ENCODE results near the gene CDC14C.
"Not testable (repeated sequence)": the region's sequence is repeated elsewhere in the genome, so short reads cannot be mapped to it uniquely, and the experiment has no call there.

CDC14C gene

GRCh38 chr7:48924433-48924832, at the start of gene CDC14C:
CDC14C (plus strand) TSS chr7:48924547; CDS start chr7:48924673, 126 bp downstream.
- Mint-ChIP-seq H3K36me3 (ENCODE audit: low read depth) (no peaks in the 10 kb centered on the region), H3K27ac (no peak within 1 kb of the TSS), H3K4me3 (no peak within 1 kb of the TSS), H3K9me3 (peaks cover 6% of the 10 kb centered on the region), H3K4me1 (ENCODE audit: low read depth) (no peaks in the 10 kb centered on the region), H3K27me3 (ENCODE audit: low read depth) (no peaks in the 10 kb centered on the region)

- Mint-ChIP-seq H3K9me3 (no peaks in the 10 kb centered on the region), H3K27ac (no peak overlapping the region), H3K4me1 (ENCODE audit: low read depth) (no peaks in the 10 kb centered on the region), H3K27me3 (ENCODE audit: low read depth) (no peaks in the 10 kb centered on the region), H3K4me3 (no peak overlapping the region), H3K36me3 (ENCODE audit: low read depth) (no peaks in the 10 kb centered on the region)
These were observed 49.1 kb upstream of the CDC14C start for GRCh38 chr7:48875045-48875916.

- no peak overlapping the region for H3K4me3 Mint-ChIP-seq
- H3K27ac Mint-ChIP-seq, result no peak overlapping the region
- no peaks in the 10 kb centered on the region for H3K9me3 Mint-ChIP-seq
- H3K27me3 Mint-ChIP-seq (ENCODE audit: low read depth), result no peaks in the 10 kb centered on the region
- no peaks in the 10 kb centered on the region for H3K4me1 Mint-ChIP-seq (ENCODE audit: low read depth)
- no peaks in the 10 kb centered on the region for H3K36me3 Mint-ChIP-seq (ENCODE audit: low read depth)
These were observed 48.3 kb upstream of the CDC14C start for GRCh38 chr7:48876087-48876486.

- H3K9me3 Mint-ChIP-seq, result no peaks in the 10 kb centered on the region
- H3K36me3 Mint-ChIP-seq (ENCODE audit: low read depth), result no peaks in the 10 kb centered on the region
- no peaks in the 10 kb centered on the region for H3K27me3 Mint-ChIP-seq (ENCODE audit: low read depth)
- no peak overlapping the region for H3K4me3 Mint-ChIP-seq
- no peaks in the 10 kb centered on the region for H3K4me1 Mint-ChIP-seq (ENCODE audit: low read depth)
- H3K27ac Mint-ChIP-seq, result no peak overlapping the region
These were observed 43.5 kb upstream of the CDC14C start for GRCh38 chr7:48880851-48881250.

- no peaks in the 10 kb centered on the region for H3K27me3 Mint-ChIP-seq (ENCODE audit: low read depth)
- no peaks in the 10 kb centered on the region for H3K4me1 Mint-ChIP-seq (ENCODE audit: low read depth)
- H3K4me3 Mint-ChIP-seq, result no peak overlapping the region
- H3K36me3 Mint-ChIP-seq (ENCODE audit: low read depth), result no peaks in the 10 kb centered on the region
- no peak overlapping the region for H3K27ac Mint-ChIP-seq
- no peaks in the 10 kb centered on the region for H3K9me3 Mint-ChIP-seq
These were observed 36.8 kb upstream of the CDC14C start for GRCh38 chr7:48887500-48887899.

- no peaks in the 10 kb centered on the region for H3K4me1 Mint-ChIP-seq (ENCODE audit: low read depth)
- H3K36me3 Mint-ChIP-seq (ENCODE audit: low read depth), result no peaks in the 10 kb centered on the region
- no peaks in the 10 kb centered on the region for H3K9me3 Mint-ChIP-seq
- H3K27ac Mint-ChIP-seq, result no peak overlapping the region
- H3K27me3 Mint-ChIP-seq (ENCODE audit: low read depth), result no peaks in the 10 kb centered on the region
- H3K4me3 Mint-ChIP-seq, result no peak overlapping the region
These were observed 29.8 kb upstream of the CDC14C start for GRCh38 chr7:48894574-48894973.

- Mint-ChIP-seq H3K27ac (no peak overlapping the region), H3K9me3 (peaks cover 13% of the 10 kb centered on the region), H3K36me3 (ENCODE audit: low read depth) (no peaks in the 10 kb centered on the region), H3K4me1 (ENCODE audit: low read depth) (no peaks in the 10 kb centered on the region), H3K4me3 (no peak overlapping the region), H3K27me3 (ENCODE audit: low read depth) (no peaks in the 10 kb centered on the region)
These were observed 24.4 kb upstream of the CDC14C start for GRCh38 chr7:48899932-48900331.

- Mint-ChIP-seq H3K36me3 (ENCODE audit: low read depth) (no peaks in the 10 kb centered on the region), H3K27me3 (ENCODE audit: low read depth) (no peaks in the 10 kb centered on the region)
These were observed 22.4 kb upstream of the CDC14C start for GRCh38 chr7:48901966-48902365.

GRCh38 chr7:48904975-48905374, 19.4 kb upstream of the CDC14C start:
- Mint-ChIP-seq H3K36me3 (ENCODE audit: low read depth) (no peaks in the 10 kb centered on the region), H3K27ac (no peak overlapping the region), H3K27me3 (ENCODE audit: low read depth) (no peaks in the 10 kb centered on the region), H3K4me3 (no peak overlapping the region), H3K9me3 (peaks cover 17% of the 10 kb centered on the region), H3K4me1 (ENCODE audit: low read depth) (no peaks in the 10 kb centered on the region)

More at GRCh38 chr7:48901966-48902365, 22.4 kb upstream of the CDC14C start:
- H3K4me3 Mint-ChIP-seq, result no peak overlapping the region
- no peaks in the 10 kb centered on the region for H3K4me1 Mint-ChIP-seq (ENCODE audit: low read depth)
- no peak overlapping the region for H3K27ac Mint-ChIP-seq
- H3K9me3 Mint-ChIP-seq, result peaks cover 17% of the 10 kb centered on the region

- H3K27me3 Mint-ChIP-seq (ENCODE audit: low read depth); H3K36me3 Mint-ChIP-seq (ENCODE audit: low read depth); H3K27ac Mint-ChIP-seq; H3K4me3 Mint-ChIP-seq; H3K4me1 Mint-ChIP-seq (ENCODE audit: low read depth): not testable (repeated sequence)
- peaks cover 20% of the 10 kb centered on the region for H3K9me3 Mint-ChIP-seq
These were observed 18.7 kb upstream of the CDC14C start for GRCh38 chr7:48905686-48906085.

GRCh38 chr7:48909887-48910286, 14.5 kb upstream of the CDC14C start:
- H3K27me3 Mint-ChIP-seq (ENCODE audit: low read depth); H3K27ac Mint-ChIP-seq; H3K36me3 Mint-ChIP-seq (ENCODE audit: low read depth); H3K4me1 Mint-ChIP-seq (ENCODE audit: low read depth); H3K4me3 Mint-ChIP-seq: not testable (repeated sequence)
- peaks cover 15% of the 10 kb centered on the region for H3K9me3 Mint-ChIP-seq

- H3K27me3 Mint-ChIP-seq (ENCODE audit: low read depth), result no peaks in the 10 kb centered on the region
- no peaks in the 10 kb centered on the region for H3K9me3 Mint-ChIP-seq
- H3K4me1 Mint-ChIP-seq (ENCODE audit: low read depth), result no peaks in the 10 kb centered on the region
- H3K27ac Mint-ChIP-seq, result no peak overlapping the region
- H3K36me3 Mint-ChIP-seq (ENCODE audit: low read depth), result no peaks in the 10 kb centered on the region
- no peak overlapping the region for H3K4me3 Mint-ChIP-seq
These were observed 7.1 kb downstream of the CDC14C start for GRCh38 chr7:48931481-48931880.

- H3K27ac Mint-ChIP-seq, result no peak overlapping the region
- no peaks in the 10 kb centered on the region for H3K36me3 Mint-ChIP-seq (ENCODE audit: low read depth)
- no peaks in the 10 kb centered on the region for H3K4me1 Mint-ChIP-seq (ENCODE audit: low read depth)
- H3K27me3 Mint-ChIP-seq (ENCODE audit: low read depth), result no peaks in the 10 kb centered on the region
- H3K4me3 Mint-ChIP-seq, result no peak overlapping the region
- no peaks in the 10 kb centered on the region for H3K9me3 Mint-ChIP-seq
These were observed 8.0 kb downstream of the CDC14C start for GRCh38 chr7:48932126-48932910.

GRCh38 chr7:48933549-48934085, 9.3 kb downstream of the CDC14C start:
- no peaks in the 10 kb centered on the region for H3K4me1 Mint-ChIP-seq (ENCODE audit: low read depth)
- H3K36me3 Mint-ChIP-seq (ENCODE audit: low read depth), result no peaks in the 10 kb centered on the region
- no peak overlapping the region for H3K4me3 Mint-ChIP-seq
- no peaks in the 10 kb centered on the region for H3K9me3 Mint-ChIP-seq
- H3K27ac Mint-ChIP-seq, result no peak overlapping the region
- no peaks in the 10 kb centered on the region for H3K27me3 Mint-ChIP-seq (ENCODE audit: low read depth)

Measured in T-helper 1 cell treated with Interleukin-12 subunit alpha and Interleukin-12 subunit beta and Interleukin-4 antibody, amounts not matched to agents 30 μg/mL and 1 μg/mL, for 36 hours (primary cell).